GM08714 (cell line): Measurements from ENCODE around the gene OR10AD1.
"Not testable (repeated sequence)": the region's sequence is repeated elsewhere in the genome, so short reads cannot be mapped to it uniquely, and the experiment has no call there.

Experiments used
- H3K4me3 ChIP-seq: fragments of 200-500 bp; sonication (Bioruptor generic); 2 replicates; pipeline ENCODE4 v1.5.1; 2014; ENCODE audit warnings: mild to moderate bottlenecking, low read length, inconsistent platforms
- ZNF274 ChIP-seq: IDR thresholded peaks from 2 replicates; pipeline ENCODE4 v1.6.1; 2012; ENCODE audit warnings: mild to moderate bottlenecking, low read depth, low read length

The OR10AD1 gene, protein sequence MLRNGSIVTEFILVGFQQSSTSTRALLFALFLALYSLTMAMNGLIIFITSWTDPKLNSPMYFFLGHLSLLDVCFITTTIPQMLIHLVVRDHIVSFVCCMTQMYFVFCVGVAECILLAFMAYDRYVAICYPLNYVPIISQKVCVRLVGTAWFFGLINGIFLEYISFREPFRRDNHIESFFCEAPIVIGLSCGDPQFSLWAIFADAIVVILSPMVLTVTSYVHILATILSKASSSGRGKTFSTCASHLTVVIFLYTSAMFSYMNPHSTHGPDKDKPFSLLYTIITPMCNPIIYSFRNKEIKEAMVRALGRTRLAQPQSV

GRCh38 chr12:48203192-48203591, at the start of gene OR10AD1:
Gene OR10AD1 (minus strand): TSS chr12:48203292. CDS start chr12:48203292, 0 bp downstream.
- TF ChIP-seq ZNF274 = no peak
- H3K4me3 ChIP-seq = no peak within 1 kb of the TSS

- no peak overlapping the region for H3K4me3 ChIP-seq
- TF ChIP-seq ZNF274 = no peak
Measured at GRCh38 chr12:48247181-48247966, 44.3 kb upstream of the OR10AD1 start.

DNA sequence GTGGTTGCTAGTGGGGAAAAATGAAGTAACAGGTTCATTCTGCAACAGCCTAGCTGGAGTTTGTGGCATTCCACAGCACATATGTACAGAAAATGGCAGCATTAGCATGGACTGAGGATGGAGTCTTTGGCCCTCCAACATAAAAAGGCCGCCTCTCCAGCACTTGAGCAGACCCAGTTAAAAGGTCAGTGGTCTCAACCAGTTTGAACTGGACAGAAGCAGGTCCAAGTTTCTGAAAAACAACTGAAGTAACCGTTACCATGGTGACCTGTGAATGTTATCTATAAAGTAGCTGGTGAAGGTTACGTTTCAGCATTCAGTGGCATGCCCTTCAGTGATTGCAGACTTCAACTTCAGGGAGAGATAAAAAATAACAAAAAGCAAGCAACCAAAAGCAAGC, 34.1 kb upstream of the OR10AD1 start:
- no peak overlapping the region for H3K4me3 ChIP-seq
- no peak for TF ChIP-seq ZNF274

DNA sequence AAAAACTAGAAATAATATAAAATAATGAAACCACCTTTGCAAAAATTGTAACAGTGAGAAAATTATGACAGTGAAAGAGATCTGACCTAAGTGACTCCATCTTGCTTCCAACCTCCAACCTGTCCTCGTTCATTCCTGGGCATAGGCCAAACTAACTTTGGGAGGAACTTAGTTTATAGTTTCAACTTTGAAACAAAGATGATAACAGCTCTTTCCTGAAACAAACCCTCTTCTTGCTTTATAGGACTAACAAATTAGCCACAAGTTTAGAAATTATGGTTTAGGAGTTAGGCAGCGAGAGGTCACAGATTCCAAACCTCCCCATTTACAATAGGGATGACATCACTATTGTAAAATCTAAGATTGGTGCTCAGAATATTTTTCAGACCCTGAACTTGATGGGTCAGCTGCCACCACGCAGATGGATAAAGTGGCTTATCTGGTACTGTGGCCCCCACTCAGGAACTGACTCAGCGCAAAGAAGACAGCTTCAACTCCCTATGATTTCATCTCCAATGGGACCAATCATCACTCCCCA, 32.8 kb upstream of the OR10AD1 start:
- no peak overlapping the region for H3K4me3 ChIP-seq
- no peak for TF ChIP-seq ZNF274

DNA sequence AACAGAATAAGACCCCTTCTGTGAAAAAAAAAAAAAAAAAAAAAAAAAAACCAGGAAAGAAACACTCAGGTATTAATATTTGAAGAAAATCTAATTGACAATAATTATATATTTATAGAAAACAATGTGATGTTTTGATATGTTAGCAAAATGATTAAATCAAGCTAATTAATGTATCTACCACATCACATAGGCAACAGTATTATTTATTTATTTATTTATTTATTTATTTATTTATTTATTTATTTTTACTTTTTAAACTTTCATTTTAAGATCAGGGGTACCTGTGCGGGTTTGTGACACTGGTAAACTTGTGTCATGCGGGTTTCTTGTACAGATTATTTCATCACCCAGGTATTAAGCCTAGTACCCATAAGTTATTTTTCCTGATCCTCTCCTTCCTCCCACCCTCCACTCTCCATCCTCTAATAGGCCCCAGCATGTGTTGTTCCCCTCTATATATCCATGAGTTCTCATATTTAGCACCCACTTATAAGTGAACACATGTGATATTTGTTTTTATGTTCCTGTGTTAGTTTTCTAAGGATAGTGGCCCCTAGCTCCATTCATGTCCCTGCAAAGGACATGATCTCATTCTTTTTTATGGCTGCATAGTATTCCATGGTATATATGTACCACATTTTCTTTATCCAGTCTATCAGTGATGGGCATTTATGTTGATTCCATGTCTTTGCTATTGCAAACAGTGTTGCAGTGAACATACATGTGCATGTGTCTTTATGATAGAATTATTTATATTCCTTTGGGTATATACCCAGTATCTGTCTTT, 28.3 kb upstream of the OR10AD1 start:
- H3K4me3 ChIP-seq = not testable (repeated sequence)

DNA sequence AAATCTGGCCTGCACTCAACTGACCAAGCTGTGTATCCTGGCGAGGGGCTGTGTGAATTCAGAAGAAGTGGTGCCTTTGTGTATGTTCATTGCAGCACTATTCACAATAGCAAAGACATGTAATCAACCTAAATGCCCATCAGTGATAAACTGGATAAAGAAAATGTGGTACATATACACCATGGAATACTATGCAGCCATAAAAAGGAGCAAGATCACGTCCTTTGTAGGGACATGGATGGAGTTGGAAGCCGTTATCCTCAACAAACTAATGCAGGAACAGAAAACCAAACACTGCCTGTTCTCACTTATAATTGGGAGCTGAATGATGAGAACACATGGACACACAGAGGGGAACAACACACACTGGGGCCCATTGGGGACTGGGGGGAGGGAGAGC, 21.4 kb upstream of the OR10AD1 start:
- H3K4me3 ChIP-seq = not testable (repeated sequence)

DNA sequence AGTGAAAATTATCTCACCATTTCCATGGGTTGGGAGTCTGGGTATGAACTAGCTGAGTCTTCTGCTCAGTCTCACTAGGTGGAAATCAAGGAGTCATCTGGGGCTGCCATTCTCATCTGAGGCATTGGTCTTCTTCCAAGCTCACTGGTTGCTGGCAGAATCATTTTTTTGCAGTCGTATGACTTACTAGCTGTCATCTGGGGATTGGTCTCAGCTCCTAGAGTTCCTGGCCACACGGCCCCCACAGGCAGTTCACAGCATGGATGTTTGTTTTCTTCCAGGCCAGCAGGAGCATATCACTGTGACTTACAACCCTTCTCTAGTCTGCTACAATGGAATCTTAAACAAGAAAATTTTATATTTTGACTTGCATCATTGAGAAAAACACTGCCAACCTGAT, 18.6 kb upstream of the OR10AD1 start:
- H3K4me3 ChIP-seq = no peak overlapping the region
- TF ChIP-seq ZNF274 = no peak

DNA sequence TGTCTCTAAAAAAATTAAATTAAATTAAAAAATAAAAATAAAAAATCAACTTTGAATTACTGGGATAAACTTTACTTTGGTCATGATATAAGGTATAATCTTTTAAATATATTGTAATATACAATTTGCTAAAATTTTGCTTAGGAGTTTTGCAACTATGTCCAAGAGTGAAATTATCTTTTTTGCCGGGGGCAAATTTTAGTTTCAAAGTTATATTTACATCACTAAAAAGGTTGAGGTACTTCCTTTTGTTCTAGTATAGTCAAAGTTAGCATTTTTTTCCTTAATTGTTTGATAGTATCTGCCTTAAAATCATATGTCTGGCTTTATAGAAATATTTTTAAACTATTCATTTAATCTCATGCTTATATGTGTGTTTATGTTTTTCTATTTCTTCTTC, 17.6 kb upstream of the OR10AD1 start:
- no peak overlapping the region for H3K4me3 ChIP-seq
- TF ChIP-seq ZNF274 = no peak

DNA sequence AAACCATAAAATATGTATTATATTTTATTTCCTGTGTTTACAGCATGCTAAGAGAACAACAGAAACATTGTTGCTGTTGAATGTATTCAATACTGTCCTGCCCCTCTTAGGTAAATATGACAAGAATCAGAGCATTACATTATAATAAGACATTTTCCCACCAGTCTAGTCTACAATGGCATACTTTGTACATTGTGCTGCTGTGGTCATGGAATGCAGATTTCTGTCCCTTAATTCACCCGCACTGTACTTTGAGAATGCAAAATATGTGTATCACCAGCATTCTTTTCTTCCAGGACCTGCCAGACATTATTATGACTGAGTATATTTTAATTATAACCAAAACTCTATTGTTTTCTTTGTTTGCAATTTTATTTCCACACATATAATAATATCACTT, 16.5 kb upstream of the OR10AD1 start:
- no peak overlapping the region for H3K4me3 ChIP-seq
- no peak for TF ChIP-seq ZNF274

DNA sequence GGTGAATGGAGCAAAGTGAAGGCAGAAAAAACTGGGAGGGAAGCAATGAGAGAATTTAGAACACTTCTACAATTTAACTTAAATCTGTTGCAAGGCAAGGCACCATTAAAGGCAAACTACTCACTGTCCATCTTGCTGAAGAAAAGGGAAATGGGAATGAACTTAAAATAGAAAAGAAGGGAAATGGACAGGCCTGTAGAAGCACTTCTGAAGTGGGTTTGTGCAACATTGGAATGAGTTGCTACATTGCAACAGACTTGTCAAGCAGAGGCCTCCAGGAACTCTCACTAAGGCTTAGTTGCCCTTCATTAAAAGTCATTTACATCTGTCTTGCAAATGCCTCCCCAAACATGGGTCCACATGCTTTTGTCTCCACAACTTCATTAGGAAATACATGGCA, 13.7 kb upstream of the OR10AD1 start:
- no peak overlapping the region for H3K4me3 ChIP-seq
- TF ChIP-seq ZNF274 = no peak

DNA sequence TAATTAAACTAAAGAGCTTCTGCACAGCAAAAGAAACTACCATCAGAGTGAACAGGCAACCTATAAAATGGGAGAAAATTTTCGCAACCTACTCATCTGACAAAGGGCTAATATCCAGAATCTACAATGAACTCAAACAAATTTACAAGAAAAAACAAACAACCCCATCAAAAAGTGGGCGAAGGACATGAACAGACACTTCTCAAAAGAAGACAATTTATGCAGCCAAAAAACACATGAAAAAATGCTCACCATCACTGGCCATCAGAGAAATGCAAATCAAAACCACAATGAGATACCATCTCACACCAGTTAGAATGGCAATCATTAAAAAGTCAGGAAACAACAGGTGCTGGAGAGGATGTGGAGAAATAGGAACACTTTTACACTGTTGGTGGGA, 6.4 kb upstream of the OR10AD1 start:
- H3K4me3 ChIP-seq = not testable (repeated sequence)

- H3K4me3 ChIP-seq = no peak overlapping the region
- TF ChIP-seq ZNF274 = no peak
Measured at GRCh38 chr12:48202766-48203165, 326 bp downstream of the OR10AD1 start.

DNA sequence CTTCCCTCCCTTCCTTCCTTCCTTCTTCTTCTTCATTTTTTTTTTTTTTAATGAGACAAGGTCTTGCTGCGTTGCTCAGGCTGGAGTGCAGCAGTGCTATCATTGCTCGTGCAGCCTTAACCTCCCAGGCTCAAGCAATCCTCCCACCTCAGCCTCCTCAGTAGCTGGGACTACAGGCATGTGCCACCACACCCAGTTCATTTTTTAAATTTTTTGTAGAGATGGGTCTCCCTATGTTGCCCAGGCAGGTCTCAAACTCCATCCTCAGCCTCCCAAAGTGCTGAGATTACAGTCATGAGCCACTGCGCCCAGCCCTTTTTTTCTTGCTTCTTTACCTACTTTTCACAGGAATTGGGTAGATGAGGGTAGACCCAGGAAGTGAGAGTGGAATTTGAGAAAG, 1.6 kb downstream of the OR10AD1 start:
- H3K4me3 ChIP-seq = no peak overlapping the region
- TF ChIP-seq ZNF274 = no peak

- no peak overlapping the region for H3K4me3 ChIP-seq
- TF ChIP-seq ZNF274 = no peak
Measured at GRCh38 chr12:48201091-48201490, 2.0 kb downstream of the OR10AD1 start.
